K562 (cell line): ENCODE data around the gene DNER. TPM values are rescaled to one million over a fixed set of nuclear protein-coding genes. Genes with fewer than 3 reads are reported as not detected.

Experiments
- ATAC-seq: fragments of 200-7000 bp; cut with Tn5 transposase; 3 replicates; pipeline ENCODE4 v1.9.1; 2020; ENCODE audit warnings: moderate library complexity
- BruUV-seq: library from RNA; stranded (reverse); fragments of 400-500 nt; replicated peaks from 2 replicates; lab custom pipeline; 2021; lab: Mats Ljungman, UMichigan
- CTCF ChIA-PET: fragments of 300-600 bp; formaldehyde crosslinking; extraction: SDS; loops from one replicate; lab custom pipeline; 2021; ENCODE audit warnings: low intra/inter-chr PET ratio; lab: Yijun Ruan, JAX
- POLR2A ChIA-PET: fragments of 300-600, 350-650 bp; sonication (Branson Sonifier 250); formaldehyde crosslinking; extraction: SDS; loops from one replicate; lab custom pipeline; 2021; ENCODE audit warnings: antibody characterized with exemption, inconsistent platforms; lab: Yijun Ruan, JAX
- DNase-seq, 4 experiments: peaks; one replicate each; pipeline versions ENCODE4 v3.0.0 to v3.0.0-alpha.2; 2011 to 2018; ENCODE audit warnings: low spot score in 3 of 4, mixed read lengths in 3 of 4; ENCODE audit errors: extremely low read depth in 1 of 4
- FAIRE-seq: peaks from 2 replicates; lab custom pipeline; 2011; peaks lifted over from hg19 to GRCh38; lab: Jason Lieb, UNC
- H2AFZ ChIP-seq: 2 replicates; pipeline ENCODE4 v1.6.0; 2011; ENCODE audit warnings: low read depth, low read length, control low read depth, inconsistent platforms
- H3K27ac ChIP-seq: fragments of 200-600 bp; 3 replicates; pipeline ENCODE4 v1.8.0; 2011; ENCODE audit warnings: low read depth, mild to moderate bottlenecking, control low read depth, inconsistent platforms, low read length, moderate library complexity, mixed read lengths; ENCODE audit errors: extremely low read depth
- H3K27me3 ChIP-seq, 2 experiments: fragments of 300-600 bp in 1 of 2; 2 replicates in 1 of 2; 3 replicates in 1 of 2; pipeline versions ENCODE4 v1.6.0 to v1.8.0; 2011; ENCODE audit warnings: inconsistent platforms in 2 of 2, low read length in 2 of 2, mild to moderate bottlenecking in 1 of 2, mixed read lengths in 1 of 2, moderate library complexity in 1 of 2; ENCODE audit not compliant: control insufficient read depth in 2 of 2, insufficient read depth in 2 of 2
- H3K36me3 ChIP-seq: fragments of 300-600 bp; 3 replicates; pipeline ENCODE4 v1.8.0; 2011; ENCODE audit warnings: mild to moderate bottlenecking, low read length, inconsistent platforms; ENCODE audit not compliant: control insufficient read depth, insufficient read depth
- H3K4me1 ChIP-seq, 2 experiments: fragments of 200-600 bp in 1 of 2; replicated peaks in 1 of 2; 2 replicates in 1 of 2; 3 replicates in 1 of 2; pipeline versions ENCODE4 v1.5.1 to v1.8.0; 2011; ENCODE audit warnings: inconsistent platforms in 2 of 2, low read length in 2 of 2, mild to moderate bottlenecking in 1 of 2, mixed read lengths in 1 of 2, moderate library complexity in 1 of 2; ENCODE audit not compliant: control insufficient read depth in 2 of 2, insufficient read depth in 2 of 2
- H3K4me2 ChIP-seq: 2 replicates; pipeline ENCODE4 v1.6.1; 2011; ENCODE audit warnings: low read length, control low read depth, inconsistent platforms, mixed read lengths; ENCODE audit not compliant: insufficient read depth
- H3K4me3 ChIP-seq: fragments of 200-600 bp; sonication (generic), shearing (Covaris generic); 2 replicates; pipeline ENCODE4 v1.5.1; 2016; ENCODE audit warnings: control low read depth, inconsistent platforms
- H3K79me2 ChIP-seq: fragments of 200-600 bp; 3 replicates; pipeline ENCODE4 v1.8.0; 2011; ENCODE audit warnings: low read length, inconsistent platforms; ENCODE audit not compliant: control insufficient read depth, insufficient read depth
- H3K9ac ChIP-seq, 2 experiments: 2 replicates each; pipeline versions ENCODE4 v1.6.0 to v1.6.1; 2011; ENCODE audit warnings: low read depth in 2 of 2, low read length in 2 of 2, control low read depth in 1 of 2, inconsistent platforms in 1 of 2, mild to moderate bottlenecking in 1 of 2, mixed read lengths in 1 of 2; ENCODE audit not compliant: insufficient read depth in 1 of 2
- H3K9me1 ChIP-seq: one replicate; pipeline ENCODE4 v1.6.0; 2011; ENCODE audit warnings: inconsistent platforms, mild to moderate bottlenecking, low read length, moderate library complexity; ENCODE audit not compliant: control insufficient read depth, insufficient read depth
- H3K9me3 ChIP-seq: replicated peaks from 2 replicates; pipeline ENCODE4 v1.5.1; 2011; ENCODE audit warnings: low read depth, low read length, inconsistent platforms; ENCODE audit not compliant: control insufficient read depth, insufficient read depth
- H4K20me1 ChIP-seq: replicated peaks from 2 replicates; pipeline ENCODE4 v1.6.1; 2011; ENCODE audit warnings: low read length, inconsistent platforms, mixed read lengths; ENCODE audit not compliant: control insufficient read depth, insufficient read depth
- CHCHD3 ChIP-seq: fragments of 250-450 bp; sonication (Bioruptor Pico); IDR thresholded peaks from 2 replicates; pipeline ENCODE4 v2.1.2; 2022; ENCODE audit warnings: mild to moderate bottlenecking
- E2F5 ChIP-seq: sonication (generic); formaldehyde crosslinking; IDR thresholded peaks from 2 replicates; pipeline ENCODE4 v1.8.0; 2022; ENCODE audit warnings: mild to moderate bottlenecking, missing genetic modification reagents
- FOS ChIP-seq: IDR thresholded peaks from 3 replicates; pipeline ENCODE4 v1.6.1; 2011; ENCODE audit not compliant: insufficient read length; ENCODE audit errors: extremely low read depth
- GTF2F1 ChIP-seq: IDR thresholded peaks from 2 replicates; pipeline ENCODE4 v1.6.1; 2011; ENCODE audit warnings: low read depth, low read length, improper control_type of control experiment
- HNRNPH1 ChIP-seq: fragments of 200-400 bp; formaldehyde crosslinking; optimal IDR thresholded peaks from 2 replicates; pipeline ENCODE3; 2017; ENCODE audit warnings: low read depth, mild to moderate bottlenecking, low read length, moderate library complexity
- MCM7 ChIP-seq, 2 experiments: fragments of 450-650 bp; IDR thresholded peaks; 2 replicates each; pipeline ENCODE4 v1.6.1; 2016 to 2018
- NR2F6 ChIP-seq: fragments of 450-650 bp; formaldehyde crosslinking; IDR thresholded peaks from 2 replicates; pipeline ENCODE4 v1.4.0; 2020; ENCODE audit warnings: mild to moderate bottlenecking
- RBM34 ChIP-seq: fragments of 200-400 bp; formaldehyde crosslinking; IDR thresholded peaks from 2 replicates; pipeline ENCODE4 v1.6.1; 2018; ENCODE audit warnings: low read length, borderline replicate concordance; ENCODE audit not compliant: insufficient read depth
- RNF219 ChIP-seq: fragments of 250-450 bp; sonication (Bioruptor Pico); IDR thresholded peaks from 2 replicates; pipeline ENCODE4 v1.5.0; 2022; ENCODE audit warnings: mild to moderate bottlenecking
- SIX5 ChIP-seq, 2 experiments: IDR thresholded peaks; 2 replicates each; pipeline ENCODE4 v1.6.1; 2011; ENCODE audit warnings: low read length in 2 of 2, borderline replicate concordance in 1 of 2, low read depth in 1 of 2, mild to moderate bottlenecking in 1 of 2, moderate library complexity in 1 of 2; ENCODE audit not compliant: insufficient read depth in 1 of 2
- SMARCA4 ChIP-seq: fragments of 450-650 bp; IDR thresholded peaks from 2 replicates; pipeline ENCODE4 v1.6.1; 2016
- ZNF217 ChIP-seq: sonication (generic); formaldehyde crosslinking; IDR thresholded peaks from 2 replicates; pipeline ENCODE4 v1.8.0; 2022; ENCODE audit warnings: mild to moderate bottlenecking, missing genetic modification reagents
- ZNF311 ChIP-seq: fragments of 250-450 bp; sonication (Bioruptor Pico); IDR thresholded peaks from 2 replicates; pipeline ENCODE4 v1.4.0; 2020; ENCODE audit warnings: mild to moderate bottlenecking, moderate library complexity
- ZNF408 ChIP-seq: fragments of 250-450 bp; sonication (Bioruptor Pico); IDR thresholded peaks from 2 replicates; pipeline ENCODE4 v1.4.0; 2020; ENCODE audit warnings: low read depth, mild to moderate bottlenecking, moderate library complexity
- ZZZ3 ChIP-seq: fragments of 450-650 bp; IDR thresholded peaks from 2 replicates; pipeline ENCODE4 v1.6.1; 2016; ENCODE audit warnings: antibody characterized with exemption, mild to moderate bottlenecking, moderate library complexity
- WGBS: fragments of 100-300 bp; shearing (Covaris generic); methylation state at CpG from one replicate; pipeline ENCODE4 v1.1.6; 2016; ENCODE audit warnings: low coverage, mixed read lengths; ENCODE audit not compliant: insufficient coverage; ENCODE audit errors: missing lambda C conversion rate; 5-methylcytosine and 5-hydroxymethylcytosine counted together
- in situ Hi-C: fragments of 300-500 bp; cut with MboI; formaldehyde crosslinking; loops from 4 replicates; pipeline ENCODE4 v1.15.0; 2018; ENCODE audit warnings: inconsistent platforms, mixed read lengths
- intact Hi-C: fragments of 100-400 bp; cut with micrococcal nuclease; formaldehyde crosslinking; loops from 2 replicates; pipeline ENCODE4 v1.14.2; 2022
- polyA plus RNA-seq, 8 experiments: library from polyadenylated mRNA; depleted of rRNA in 4 of 8; stranded (reverse) in 5 of 8; unstranded in 3 of 8; fragments of >200 nt; fragmentation: Nextera tagmentation in 2 of 8; fragmentation: Illumina TruSeq in 1 of 8; extraction: Ambion mirVana in 2 of 8; extraction: Trizol in 1 of 8; gene quantifications; 2 replicates each; pipeline versions ENCODE4 v1.2.1 to v1.2.3, GENCODE V29; 2011 to 2014; ENCODE audit warnings: inconsistent platforms in 1 of 8, missing spikeins in 1 of 8
- total RNA-seq, 7 experiments: library from RNA; depleted of rRNA in 6 of 7; stranded (reverse); fragments of >200 nt in 6 of 7; fragmentation: Illumina TruSeq in 2 of 7; extraction: Trizol in 2 of 7; gene quantifications; 2 replicates each; pipeline versions ENCODE4 v1.2.1 to v1.2.3, GENCODE V29; 2011 to 2021; ENCODE audit warnings: low replicate concordance in 1 of 7

Gene DNER
- total and polyA plus RNA-seq, 9 of the 15 experiments (the other 6 are each of a cell fraction or from before 2014, with no cell fraction given) = not detected

GRCh38 chr2:229543176-229543873 lies 171.0 kb downstream of the DNER start:
- Histone ChIP-seq H3K27me3 (no peaks in the 10 kb centered on the region), H3K4me3 (no peak overlapping the region), H3K9me1 (no peaks in the 10 kb centered on the region), H3K36me3 (no peaks in the 10 kb centered on the region), H3K9me3 (no peaks in the 10 kb centered on the region), H4K20me1 (no peaks in the 10 kb centered on the region), H3K79me2 (no peaks in the 10 kb centered on the region), H2AFZ (no peak overlapping the region), H3K9ac (no peak overlapping the region), H3K4me2 (no peak overlapping the region), H3K27ac (no peak overlapping the region), H3K4me1 (no peaks in the 10 kb centered on the region)
- intact Hi-C loops (no loop called here), in situ Hi-C loops (no loop called here)
- POLR2A ChIA-PET = interaction anchor here (0.7 kb wide), 1 partner anchor 129 kb away, joined by 3 read pairs; no protein-coding TSS in a partner anchor
- CTCF ChIA-PET = no interaction called here
- 2% methylated on average over 11 of the region's 13 CpGs for WGBS
- no peak for FAIRE-seq
- BruUV-seq = no TSS peak
- no peak for DNase-seq
- ATAC-seq = no peak
- TF ChIP-seq RNF219 (CRISPR knock-in tag) (no peak), MCM7 (IDR thresholded peaks at IDR 0.05) (no peak), GTF2F1 (no peak), SMARCA4 (no peak), SIX5 (IDR thresholded peaks at IDR 0.05; ENCODE audit: borderline replicate concordance in 1 of 2, insufficient read depth in 1 of 2, low read depth in 1 of 2, low read length in 2 of 2) (no peak), ZZZ3 (no peak), RBM34 (no peak), ZNF217 (CRISPR knock-in tag) (no peak), HNRNPH1 (no peak), E2F5 (CRISPR knock-in tag) (no peak), ZNF408 (CRISPR knock-in tag) (no peak), FOS (no peak), CHCHD3 (no peak), ZNF311 (CRISPR knock-in tag) (no peak), NR2F6 (CRISPR knock-in tag) (no peak)
